MG63 (cell line): ENCODE data around the gene C20orf173. TPM values are rescaled to one million over a fixed set of nuclear protein-coding genes. Genes with fewer than 3 reads are reported as not detected.

Experiments used
- DNase-seq: peaks from one replicate; pipeline ENCODE4 v3.0.0-alpha.2; 2020
- H3K27me3 ChIP-seq: fragments of 250-450 bp; sonication (Bioruptor Pico); 2 replicates; pipeline ENCODE4 v1.5.1; 2020; ENCODE audit warnings: mild to moderate bottlenecking, moderate library complexity
- H3K36me3 ChIP-seq: fragments of 250-450 bp; sonication (Bioruptor Pico); 2 replicates; pipeline ENCODE4 v1.5.1; 2020; ENCODE audit warnings: mild to moderate bottlenecking, moderate library complexity
- H3K4me3 ChIP-seq: fragments of 250-450 bp; sonication (Bioruptor Pico); 2 replicates; pipeline ENCODE4 v1.5.1; 2020; ENCODE audit warnings: mild to moderate bottlenecking, moderate library complexity
- H3K9me3 ChIP-seq: fragments of 250-450 bp; sonication (Bioruptor Pico); 2 replicates; pipeline ENCODE4 v1.5.1; 2020; ENCODE audit warnings: mild to moderate bottlenecking, moderate library complexity
- total RNA-seq: library from RNA; depleted of rRNA; stranded (reverse); fragments of >200 nt; shearing (Covaris generic); gene quantifications from 2 replicates; pipeline ENCODE4 v1.2.3, GENCODE V29; 2014; ENCODE audit warnings: low replicate concordance; rRNA removed

Gene C20orf173
- total RNA-seq, 1 experiment from 2014 or later = not detected

- peaks cover 98% of the 10 kb centered on the region for H3K36me3 ChIP-seq
- no peak for DNase-seq
- H3K9me3 ChIP-seq = no peaks in the 10 kb centered on the region
- H3K27me3 ChIP-seq = no peaks in the 10 kb centered on the region
- no peak overlapping the region for H3K4me3 ChIP-seq
Observed at GRCh38 chr20:35499271-35499670, 30.2 kb downstream of the C20orf173 start.

- no peak overlapping the region for H3K4me3 ChIP-seq
- DNase-seq = no peak
- H3K9me3 ChIP-seq = no peaks in the 10 kb centered on the region
- peaks cover 98% of the 10 kb centered on the region for H3K36me3 ChIP-seq
- H3K27me3 ChIP-seq = no peaks in the 10 kb centered on the region
Observed at GRCh38 chr20:35497780-35498189, 31.7 kb downstream of the C20orf173 start.

- no peak overlapping the region for H3K4me3 ChIP-seq
- no peaks in the 10 kb centered on the region for H3K27me3 ChIP-seq
- no peaks in the 10 kb centered on the region for H3K9me3 ChIP-seq
- H3K36me3 ChIP-seq = peaks cover 98% of the 10 kb centered on the region
- DNase-seq = no peak
Observed at GRCh38 chr20:35497320-35497719, 32.1 kb downstream of the C20orf173 start.

GRCh38 chr20:35496481-35496880 lies 33.0 kb downstream of the C20orf173 start:
- no peak for DNase-seq
- Histone ChIP-seq H3K27me3 (no peaks in the 10 kb centered on the region), H3K36me3 (peaks cover 96% of the 10 kb centered on the region), H3K4me3 (no peak overlapping the region), H3K9me3 (no peaks in the 10 kb centered on the region)

- DNase-seq = no peak
- Histone ChIP-seq H3K36me3 (peaks cover 92% of the 10 kb centered on the region), H3K27me3 (no peaks in the 10 kb centered on the region), H3K9me3 (no peaks in the 10 kb centered on the region), H3K4me3 (no peak overlapping the region)
Observed at GRCh38 chr20:35492352-35492751, 37.1 kb downstream of the C20orf173 start.

- peaks cover 92% of the 10 kb centered on the region for H3K36me3 ChIP-seq
- H3K27me3 ChIP-seq = no peaks in the 10 kb centered on the region
- H3K4me3 ChIP-seq = no peak overlapping the region
- DNase-seq = no peak
- no peaks in the 10 kb centered on the region for H3K9me3 ChIP-seq
Observed at GRCh38 chr20:35491823-35492222, 37.6 kb downstream of the C20orf173 start.

GRCh38 chr20:35490736-35491181 lies 38.7 kb downstream of the C20orf173 start:
- Histone ChIP-seq H3K9me3 (no peaks in the 10 kb centered on the region), H3K4me3 (no peak overlapping the region), H3K27me3 (no peaks in the 10 kb centered on the region), H3K36me3 (peaks cover 92% of the 10 kb centered on the region)
- DNase-seq = no peak

- H3K27me3 ChIP-seq = no peaks in the 10 kb centered on the region
- DNase-seq = no peak
- peaks cover 86% of the 10 kb centered on the region for H3K36me3 ChIP-seq
- no peak overlapping the region for H3K4me3 ChIP-seq
- H3K9me3 ChIP-seq = no peaks in the 10 kb centered on the region
Observed at GRCh38 chr20:35489717-35490116, 39.7 kb downstream of the C20orf173 start.

GRCh38 chr20:35487479-35487878 lies 42.0 kb downstream of the C20orf173 start:
- no peaks in the 10 kb centered on the region for H3K27me3 ChIP-seq
- peaks cover 84% of the 10 kb centered on the region for H3K36me3 ChIP-seq
- peaks cover 10% of the 10 kb centered on the region for H3K9me3 ChIP-seq
- no peak for DNase-seq
- no peak overlapping the region for H3K4me3 ChIP-seq

GRCh38 chr20:35479798-35480197 lies 49.7 kb downstream of the C20orf173 start:
- DNase-seq = no peak
- Histone ChIP-seq H3K36me3 (peaks cover 91% of the 10 kb centered on the region), H3K9me3 (peaks cover 10% of the 10 kb centered on the region)

GRCh38 chr20:35478804-35479472 lies 50.5 kb downstream of the C20orf173 start:
- Histone ChIP-seq H3K4me3 (no peak overlapping the region), H3K36me3 (peaks cover 90% of the 10 kb centered on the region), H3K9me3 (peaks cover 9% of the 10 kb centered on the region), H3K27me3 (no peaks in the 10 kb centered on the region)
- DNase-seq = no peak

More at GRCh38 chr20:35479798-35480197, 49.7 kb downstream of the C20orf173 start:
- H3K27me3 ChIP-seq = no peaks in the 10 kb centered on the region
- H3K4me3 ChIP-seq = no peak overlapping the region

Other genes with a start within 250 kb of the C20orf173 start
- 211 and 491 TPM in 2 replicates for gene EIF6, start 244.9 kb downstream of the C20orf173 start, total RNA-seq
- not detected in 2 replicates for gene FAM83C, start 237.2 kb downstream of the C20orf173 start, total RNA-seq
- gene UQCC1, start 117.7 kb downstream of the C20orf173 start, total RNA-seq = 43.0 and 66.7 TPM in 2 replicates
- 0.49 TPM in 1 of 2 replicates, not detected in the other for gene GDF5, start 91.4 kb downstream of the C20orf173 start, total RNA-seq
- 37.3 and 58.8 TPM in 2 replicates for gene CEP250, start 74.1 kb downstream of the C20orf173 start, total RNA-seq
- gene ERGIC3, start 12.4 kb upstream of the C20orf173 start, total RNA-seq = 392 and 530 TPM in 2 replicates
- gene SPAG4, start 86.2 kb upstream of the C20orf173 start, total RNA-seq = 0.47 and 1.4 TPM in 2 replicates
- 284 and 335 TPM in 2 replicates for gene CPNE1, start 135.2 kb upstream of the C20orf173 start, total RNA-seq
- gene RBM12, start 135.2 kb upstream of the C20orf173 start, total RNA-seq = 42.9 and 54.6 TPM in 2 replicates
- 94.3 and 130 TPM in 2 replicates for gene NFS1, start 169.7 kb upstream of the C20orf173 start, total RNA-seq
- 143 and 318 TPM in 2 replicates for gene ROMO1, start 169.8 kb upstream of the C20orf173 start, total RNA-seq
- gene RBM39, start 212.6 kb upstream of the C20orf173 start, total RNA-seq = 273 and 328 TPM in 2 replicates
- 50.5 and 57.7 TPM in 2 replicates for gene PHF20, start 242.4 kb upstream of the C20orf173 start, total RNA-seq